HL-60 (cell line): ENCODE results near the gene MUC22.

ENCODE experiments used
- GABPA ChIP-seq: IDR thresholded peaks from 2 replicates; pipeline ENCODE4 v1.6.1; 2012; ENCODE audit warnings: low read depth
- POLR2AphosphoS5 ChIP-seq: IDR thresholded peaks from 2 replicates; pipeline ENCODE4 v1.6.1; 2012; ENCODE audit warnings: low read depth
- SPI1 ChIP-seq: IDR thresholded peaks from 2 replicates; pipeline ENCODE4 v1.6.1; 2012; ENCODE audit warnings: low read depth, mild to moderate bottlenecking, borderline replicate concordance
- TF ChIP-seq, protein P1 (sequence below): IDR thresholded peaks from one replicate; pipeline ENCODE4 v1.5.1; 2011; ENCODE audit warnings: low read length, control low read depth, inconsistent platforms; ENCODE audit not compliant: insufficient read depth
- TF ChIP-seq, protein P2 (sequence below): IDR thresholded peaks from 2 replicates; pipeline ENCODE4 v1.6.1; 2012; ENCODE audit warnings: low read depth; ENCODE audit not compliant: insufficient replicate concordance

DNA sequence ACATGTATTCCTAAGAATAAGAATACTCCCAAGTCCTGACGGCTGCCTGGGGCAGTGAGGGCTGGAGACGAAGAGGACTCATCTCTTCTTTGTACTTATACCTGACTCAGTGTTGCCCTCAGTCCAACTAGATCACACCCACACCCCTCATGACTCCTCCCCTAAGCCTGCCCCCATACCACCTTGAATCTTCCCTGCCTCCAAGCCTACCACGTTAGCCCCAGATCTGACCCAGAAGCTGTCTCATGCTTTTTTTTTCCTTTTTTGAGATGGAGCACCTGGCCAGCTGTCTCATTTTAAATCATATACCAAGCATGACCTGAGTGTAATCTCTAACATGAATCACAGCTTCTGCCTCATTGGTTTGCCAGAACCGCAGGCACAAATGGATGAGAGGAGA is 45.2 kb downstream of the MUC22 start:
- TF ChIP-seq, protein P1, sequence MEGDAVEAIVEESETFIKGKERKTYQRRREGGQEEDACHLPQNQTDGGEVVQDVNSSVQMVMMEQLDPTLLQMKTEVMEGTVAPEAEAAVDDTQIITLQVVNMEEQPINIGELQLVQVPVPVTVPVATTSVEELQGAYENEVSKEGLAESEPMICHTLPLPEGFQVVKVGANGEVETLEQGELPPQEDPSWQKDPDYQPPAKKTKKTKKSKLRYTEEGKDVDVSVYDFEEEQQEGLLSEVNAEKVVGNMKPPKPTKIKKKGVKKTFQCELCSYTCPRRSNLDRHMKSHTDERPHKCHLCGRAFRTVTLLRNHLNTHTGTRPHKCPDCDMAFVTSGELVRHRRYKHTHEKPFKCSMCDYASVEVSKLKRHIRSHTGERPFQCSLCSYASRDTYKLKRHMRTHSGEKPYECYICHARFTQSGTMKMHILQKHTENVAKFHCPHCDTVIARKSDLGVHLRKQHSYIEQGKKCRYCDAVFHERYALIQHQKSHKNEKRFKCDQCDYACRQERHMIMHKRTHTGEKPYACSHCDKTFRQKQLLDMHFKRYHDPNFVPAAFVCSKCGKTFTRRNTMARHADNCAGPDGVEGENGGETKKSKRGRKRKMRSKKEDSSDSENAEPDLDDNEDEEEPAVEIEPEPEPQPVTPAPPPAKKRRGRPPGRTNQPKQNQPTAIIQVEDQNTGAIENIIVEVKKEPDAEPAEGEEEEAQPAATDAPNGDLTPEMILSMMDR = no peak
- TF ChIP-seq POLR2AphosphoS5 = no peak
- TF ChIP-seq, protein P2, sequence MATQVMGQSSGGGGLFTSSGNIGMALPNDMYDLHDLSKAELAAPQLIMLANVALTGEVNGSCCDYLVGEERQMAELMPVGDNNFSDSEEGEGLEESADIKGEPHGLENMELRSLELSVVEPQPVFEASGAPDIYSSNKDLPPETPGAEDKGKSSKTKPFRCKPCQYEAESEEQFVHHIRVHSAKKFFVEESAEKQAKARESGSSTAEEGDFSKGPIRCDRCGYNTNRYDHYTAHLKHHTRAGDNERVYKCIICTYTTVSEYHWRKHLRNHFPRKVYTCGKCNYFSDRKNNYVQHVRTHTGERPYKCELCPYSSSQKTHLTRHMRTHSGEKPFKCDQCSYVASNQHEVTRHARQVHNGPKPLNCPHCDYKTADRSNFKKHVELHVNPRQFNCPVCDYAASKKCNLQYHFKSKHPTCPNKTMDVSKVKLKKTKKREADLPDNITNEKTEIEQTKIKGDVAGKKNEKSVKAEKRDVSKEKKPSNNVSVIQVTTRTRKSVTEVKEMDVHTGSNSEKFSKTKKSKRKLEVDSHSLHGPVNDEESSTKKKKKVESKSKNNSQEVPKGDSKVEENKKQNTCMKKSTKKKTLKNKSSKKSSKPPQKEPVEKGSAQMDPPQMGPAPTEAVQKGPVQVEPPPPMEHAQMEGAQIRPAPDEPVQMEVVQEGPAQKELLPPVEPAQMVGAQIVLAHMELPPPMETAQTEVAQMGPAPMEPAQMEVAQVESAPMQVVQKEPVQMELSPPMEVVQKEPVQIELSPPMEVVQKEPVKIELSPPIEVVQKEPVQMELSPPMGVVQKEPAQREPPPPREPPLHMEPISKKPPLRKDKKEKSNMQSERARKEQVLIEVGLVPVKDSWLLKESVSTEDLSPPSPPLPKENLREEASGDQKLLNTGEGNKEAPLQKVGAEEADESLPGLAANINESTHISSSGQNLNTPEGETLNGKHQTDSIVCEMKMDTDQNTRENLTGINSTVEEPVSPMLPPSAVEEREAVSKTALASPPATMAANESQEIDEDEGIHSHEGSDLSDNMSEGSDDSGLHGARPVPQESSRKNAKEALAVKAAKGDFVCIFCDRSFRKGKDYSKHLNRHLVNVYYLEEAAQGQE = no peak
- no peak for TF ChIP-seq SPI1
- no peak for TF ChIP-seq GABPA
